Stimulated activated CD8-positive, alpha-beta memory T cell treated with anti-CD3 and anti-CD28 coated beads, Interleukin-12 subunit alpha, Interleukin-12 subunit beta, amount 100 ng/mL, for 24 hours (primary cell): Measurements from ENCODE around the gene RNF220.

ENCODE experiments used
- DNase-seq: peaks from one replicate; pipeline ENCODE4 v3.0.0-alpha.2; 2020; ENCODE audit errors: extremely low read depth

Gene RNF220

DNA sequence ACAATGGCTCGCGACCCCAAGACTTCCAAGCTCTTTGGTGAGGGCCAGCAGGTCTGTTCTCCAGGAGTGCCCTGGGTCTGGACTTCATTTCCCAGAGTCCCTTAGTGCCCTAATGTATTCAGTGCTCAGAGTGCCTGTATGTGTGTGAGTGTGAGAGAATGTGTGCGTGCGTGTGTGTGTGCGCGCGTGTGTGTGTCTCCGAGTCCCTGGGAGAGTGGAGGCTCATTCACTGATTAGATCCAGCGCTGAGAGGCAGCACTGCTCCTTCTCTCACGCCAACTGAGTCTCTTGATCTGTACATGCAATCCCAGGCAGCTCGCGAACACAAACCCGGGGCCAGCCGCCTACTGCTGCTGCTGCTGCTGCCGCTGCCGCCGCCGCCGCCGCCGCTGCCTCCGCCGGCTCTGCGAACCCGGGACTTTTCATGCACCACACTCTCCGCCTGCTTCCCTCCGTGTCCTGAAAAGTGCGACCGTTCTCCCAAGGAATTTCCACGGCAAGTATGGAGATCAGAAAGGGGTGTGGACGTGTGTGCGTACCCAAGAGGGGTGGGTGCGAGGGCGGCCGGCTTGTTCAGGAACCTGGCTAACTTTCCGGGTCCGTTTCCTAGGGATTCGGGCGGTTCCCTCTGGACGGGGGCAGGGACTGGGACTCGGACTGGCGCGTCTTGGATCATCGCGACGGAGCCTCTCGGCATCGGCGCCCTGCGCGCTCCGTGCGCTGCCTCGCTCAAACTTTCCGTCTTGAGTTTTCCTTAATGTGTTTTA lies at the start of gene RNF220:
RNF220 (plus strand) TSS at position 225 of the 767 bp plus-strand sequence.
- DNase-seq, result no peak

DNA sequence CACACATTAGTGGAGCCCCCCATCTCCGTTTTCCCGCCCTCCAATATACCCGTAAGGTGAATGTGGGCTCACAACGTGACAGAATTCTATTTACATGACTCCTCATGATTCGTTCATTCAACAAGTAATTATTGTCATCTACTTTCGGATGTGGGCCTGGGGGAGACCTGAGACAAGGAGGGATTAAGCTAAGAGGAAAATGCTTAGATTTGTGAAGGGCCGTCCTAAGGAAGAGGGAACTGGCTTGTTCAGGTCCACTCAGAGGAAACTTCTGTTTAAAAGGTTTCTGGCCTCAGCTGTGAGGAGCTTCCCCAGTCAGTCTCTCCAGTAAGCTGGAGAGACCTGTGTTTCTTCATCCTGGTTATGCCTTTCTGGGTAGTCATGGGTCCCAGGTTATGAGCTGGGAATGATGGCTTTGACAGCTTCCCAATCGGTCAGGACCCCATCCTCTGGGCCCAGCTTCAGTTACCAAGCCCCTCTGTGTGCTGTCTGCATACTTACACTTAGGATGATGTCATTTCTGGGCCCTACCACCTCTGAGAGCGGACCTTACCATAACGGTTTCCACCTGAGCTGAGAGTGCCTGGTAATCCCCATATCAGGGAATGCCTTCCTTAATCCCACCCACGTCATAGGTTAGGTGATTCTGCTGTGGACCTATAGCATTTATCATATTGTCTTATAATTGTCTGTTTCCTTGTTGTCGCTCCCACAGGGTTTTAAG lies 49.3 kb upstream of the RNF220 start:
- no peak for DNase-seq

DNA sequence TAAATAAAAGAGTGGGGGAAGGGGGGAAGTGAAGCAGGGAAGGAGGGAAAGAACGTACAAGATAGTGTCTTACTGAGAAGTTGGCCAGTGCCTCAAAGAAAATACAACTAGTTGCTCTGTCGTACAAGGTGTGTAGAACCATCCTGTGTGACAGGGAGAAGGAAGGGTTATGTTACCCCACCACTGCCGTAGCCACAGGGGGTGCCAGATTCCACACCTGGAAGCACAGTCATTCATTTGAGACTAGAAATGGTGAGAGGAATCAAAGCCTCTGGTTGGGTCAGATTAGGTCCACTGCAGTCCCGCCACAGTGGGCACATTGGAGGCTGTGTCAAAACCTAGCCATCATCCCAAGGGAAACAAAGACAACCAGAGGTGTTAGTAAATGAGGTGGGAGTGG lies 47.3 kb upstream of the RNF220 start:
- DNase-seq, result no peak

DNA sequence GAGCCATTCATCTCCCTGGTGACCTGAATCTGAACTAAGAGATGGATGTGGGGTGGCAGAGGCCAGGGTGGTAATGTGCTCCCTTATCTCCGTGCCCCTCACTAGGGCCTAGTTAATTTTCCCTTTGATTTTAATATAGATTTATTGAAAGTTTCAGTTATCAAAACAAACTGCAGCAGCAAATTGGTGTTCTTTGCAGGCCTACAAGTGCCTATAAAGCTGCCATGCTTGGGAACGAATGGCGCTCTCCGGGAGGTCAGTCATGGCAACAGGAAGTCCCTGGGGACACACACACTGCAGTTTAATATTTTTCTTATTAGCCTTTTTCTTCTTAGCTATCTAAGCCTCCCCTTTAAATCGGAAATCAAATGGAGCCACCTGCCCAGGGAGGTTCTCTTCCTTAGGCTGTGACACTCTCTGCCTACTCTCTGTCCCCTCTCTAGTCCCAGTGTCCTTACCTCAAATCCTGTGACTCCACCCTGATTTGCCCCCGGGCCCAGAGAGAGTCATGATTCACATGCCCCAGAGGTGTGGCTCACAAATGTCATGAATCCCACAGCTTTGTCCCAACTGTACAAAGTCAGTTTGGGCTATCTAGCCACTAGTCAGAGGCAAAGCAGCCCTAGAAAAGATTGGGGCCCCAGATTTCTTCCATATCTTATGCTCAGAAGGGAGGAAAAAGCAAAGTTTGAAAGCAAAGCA lies 45.7 kb upstream of the RNF220 start:
- no peak for DNase-seq

DNA sequence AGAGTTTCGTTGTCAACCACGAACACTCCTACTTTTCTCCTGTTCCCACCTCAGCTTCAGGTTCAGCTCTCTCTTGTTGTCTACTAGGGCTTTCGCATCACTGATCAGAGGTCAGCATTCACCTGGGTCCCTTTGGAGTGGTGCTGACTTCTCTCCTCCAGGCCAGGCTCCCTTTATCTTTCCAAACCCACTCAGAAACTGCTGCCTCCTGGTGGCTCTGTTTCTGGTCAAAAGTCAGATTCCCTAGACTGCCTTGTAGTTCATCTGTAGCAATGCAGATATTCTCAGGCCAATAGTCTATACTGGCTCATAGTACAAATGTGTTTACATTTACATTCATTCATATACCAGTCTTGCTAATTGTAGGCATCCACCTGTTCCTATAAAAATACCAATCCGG lies 43.6 kb upstream of the RNF220 start:
- no peak for DNase-seq

DNA sequence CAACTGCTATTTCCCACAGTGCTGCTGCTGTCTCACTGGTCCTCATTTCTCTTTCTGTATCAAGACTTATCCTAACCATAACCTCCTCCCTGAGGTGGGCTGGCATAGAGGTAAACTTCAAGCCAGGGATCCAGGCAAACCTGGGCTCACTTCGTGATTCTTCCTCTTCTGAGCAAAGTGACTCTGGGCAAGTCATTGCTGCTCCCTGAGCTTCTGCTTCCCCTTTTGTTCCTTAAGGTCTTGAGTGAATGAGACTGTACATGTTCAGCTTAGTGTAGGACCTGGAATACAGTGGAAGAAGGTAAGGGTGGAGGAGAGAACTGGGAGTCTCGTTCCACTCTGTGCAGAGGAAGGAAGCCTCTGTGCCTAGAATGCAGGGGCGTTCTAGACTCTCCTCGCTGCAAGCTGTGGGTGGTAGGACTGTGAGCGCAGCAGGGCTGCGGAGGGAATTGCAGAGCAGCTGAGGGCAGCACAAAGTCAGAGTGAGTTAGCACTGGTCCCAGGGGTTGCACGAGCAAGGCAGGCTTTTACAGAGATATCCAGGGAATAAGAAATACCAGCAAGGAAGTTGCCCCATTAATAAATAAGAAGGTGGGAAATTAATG lies 38.6 kb upstream of the RNF220 start:
- DNase-seq, result no peak

DNA sequence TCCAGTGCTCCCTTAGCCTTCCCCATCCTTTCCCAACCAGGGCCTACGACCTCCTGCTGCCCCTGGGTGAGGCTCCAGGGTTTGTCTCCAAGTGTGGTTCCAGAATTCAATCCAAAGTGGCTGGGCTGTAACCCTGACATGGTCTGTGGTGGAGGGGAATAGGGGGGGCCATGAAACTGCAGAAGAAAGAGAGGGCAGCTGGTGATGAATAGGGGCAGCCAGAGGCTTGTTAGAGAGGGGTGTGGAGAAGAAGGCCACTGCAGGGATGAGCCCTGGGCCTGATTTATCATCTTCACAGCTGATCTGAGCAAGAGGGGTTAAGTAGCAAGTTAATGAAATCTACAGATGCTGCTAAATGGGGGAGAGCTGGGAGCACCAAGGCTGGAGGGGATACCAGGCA lies 37.1 kb upstream of the RNF220 start:
- DNase-seq, result no peak

DNA sequence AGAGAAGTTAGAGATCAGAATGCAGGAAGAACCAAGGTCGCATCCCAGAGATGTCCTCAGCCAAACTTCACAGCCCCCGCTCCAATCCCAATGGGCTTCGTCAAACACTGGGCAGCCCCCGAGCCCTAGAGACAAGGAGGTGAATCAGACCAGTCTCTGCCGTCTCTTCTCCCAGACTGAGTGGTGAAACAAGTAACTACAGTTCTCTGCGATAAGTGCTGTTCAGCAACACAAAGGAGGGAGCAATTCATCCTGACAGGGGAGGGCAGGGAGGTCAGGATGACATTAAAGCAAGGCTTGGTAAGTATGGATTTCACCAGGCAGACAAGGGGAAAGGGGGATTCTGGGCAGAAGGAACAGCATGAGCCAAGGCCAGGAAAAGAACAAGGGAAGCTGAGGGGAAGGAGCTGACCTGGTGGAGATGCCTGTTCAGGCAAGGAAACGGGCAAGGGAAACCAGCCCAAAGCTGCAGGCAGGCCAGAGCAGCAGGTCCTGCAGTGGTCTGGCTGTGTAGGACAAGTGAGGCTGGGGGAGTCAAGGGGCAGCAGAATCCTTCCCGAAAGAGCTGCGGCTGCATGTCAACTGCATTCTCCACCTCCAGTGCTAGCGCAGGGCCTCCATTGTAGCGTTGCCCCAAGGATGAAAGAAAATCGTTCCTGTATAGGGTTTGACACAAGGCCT lies 36.4 kb upstream of the RNF220 start:
- no peak for DNase-seq

DNA sequence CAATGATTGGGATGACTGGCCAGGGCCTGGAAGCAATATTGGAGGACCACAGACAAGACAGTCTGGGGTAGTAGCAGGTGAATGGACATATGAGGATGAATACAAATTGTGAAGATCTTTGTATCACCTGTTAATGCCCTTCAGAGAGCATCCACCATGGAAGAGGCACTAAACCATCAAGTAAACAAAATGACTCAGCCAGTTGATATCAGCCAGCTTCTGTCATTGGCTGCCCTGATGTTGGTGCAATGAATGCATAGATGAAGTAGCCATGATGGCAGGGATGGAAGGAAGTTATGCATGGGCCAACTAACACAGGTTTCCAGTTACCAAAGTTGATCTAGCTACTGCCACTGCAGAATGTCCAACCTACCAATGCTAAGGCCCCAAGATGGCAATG lies 33.8 kb upstream of the RNF220 start:
- no peak for DNase-seq

DNA sequence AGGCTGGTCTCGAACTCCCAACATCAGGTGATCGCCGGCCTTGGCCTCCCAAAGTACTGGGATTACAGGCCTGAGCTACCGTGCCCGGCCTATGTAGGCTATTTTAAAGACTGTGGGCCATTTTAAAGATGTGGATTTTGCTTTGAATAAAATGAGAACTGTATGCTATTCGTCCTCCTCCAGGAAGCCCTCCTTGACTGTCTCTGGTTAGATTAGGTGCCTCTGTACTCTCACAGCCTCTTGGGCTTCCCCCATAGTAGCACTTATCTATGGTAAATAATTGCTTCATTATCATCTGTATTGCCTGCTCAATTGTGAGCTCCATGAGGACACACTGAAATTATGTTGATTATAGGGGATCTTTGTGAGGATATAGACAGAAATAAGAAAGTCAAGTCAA lies 29.5 kb upstream of the RNF220 start:
- DNase-seq, result no peak

DNA sequence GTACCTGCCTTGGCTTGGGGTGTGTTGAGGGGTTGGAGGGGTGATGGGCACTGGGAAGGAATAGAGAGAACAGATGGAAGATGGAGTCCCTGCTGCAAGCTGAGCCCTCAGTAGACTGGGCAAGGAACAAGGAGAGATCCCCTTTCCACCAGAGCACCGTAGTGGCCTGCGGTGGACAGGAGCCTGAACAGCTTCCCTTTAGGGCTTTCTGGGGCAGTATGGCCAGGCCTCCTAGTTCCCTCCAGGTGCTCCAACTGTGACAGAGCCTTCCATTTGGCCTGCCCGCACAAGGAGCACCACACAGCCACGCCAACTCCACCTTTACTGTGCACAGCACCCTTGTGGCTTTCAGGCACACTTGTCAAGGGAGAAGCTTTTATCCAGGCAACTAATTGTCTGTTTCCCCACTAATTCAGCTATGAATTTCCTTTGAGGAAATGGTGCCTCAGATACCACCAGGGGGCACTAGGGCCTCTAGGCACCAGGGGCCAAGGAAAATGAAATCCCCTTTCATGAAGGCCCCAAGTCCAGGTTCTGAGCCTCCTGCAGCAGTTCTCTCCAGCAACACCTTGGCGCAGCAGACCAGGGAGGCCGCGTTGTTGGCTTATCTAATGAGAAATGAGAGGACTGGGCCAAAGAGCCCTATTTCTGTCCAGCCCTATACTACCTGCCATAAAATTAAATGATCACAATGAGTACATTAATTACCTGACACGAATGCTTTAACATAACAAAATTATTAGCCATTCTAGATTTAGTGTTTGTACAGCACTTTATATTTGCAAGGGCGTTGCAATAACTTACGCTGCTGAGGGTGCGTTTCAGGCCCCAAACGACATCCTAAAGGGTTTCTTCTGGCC lies 26.9 kb upstream of the RNF220 start:
- no peak for DNase-seq

DNA sequence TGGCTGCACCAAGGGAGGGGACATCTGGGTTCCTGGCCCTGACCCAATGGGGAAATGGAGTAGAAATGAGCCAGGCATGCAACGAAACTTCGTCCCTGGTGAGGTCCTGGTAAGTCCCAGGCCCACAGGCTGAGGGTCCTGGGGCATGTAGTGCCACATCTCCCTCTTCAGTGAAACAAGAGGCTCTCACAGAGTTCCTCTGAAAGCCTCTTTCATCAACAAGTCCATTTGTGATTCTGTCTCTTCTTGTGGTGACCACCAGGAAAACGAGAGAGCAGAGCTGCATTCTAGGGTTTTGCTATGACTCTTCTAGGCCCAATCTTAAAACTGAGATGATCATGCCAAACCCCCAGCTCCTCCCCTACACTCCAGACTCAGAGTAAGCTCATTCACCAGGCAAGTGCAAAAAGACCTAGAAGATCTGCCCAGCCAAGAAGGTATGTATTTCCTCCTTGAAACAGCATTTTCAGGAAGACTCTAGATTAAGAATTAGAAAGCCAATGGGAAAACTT lies 24.3 kb upstream of the RNF220 start:
- DNase-seq, result no peak

DNA sequence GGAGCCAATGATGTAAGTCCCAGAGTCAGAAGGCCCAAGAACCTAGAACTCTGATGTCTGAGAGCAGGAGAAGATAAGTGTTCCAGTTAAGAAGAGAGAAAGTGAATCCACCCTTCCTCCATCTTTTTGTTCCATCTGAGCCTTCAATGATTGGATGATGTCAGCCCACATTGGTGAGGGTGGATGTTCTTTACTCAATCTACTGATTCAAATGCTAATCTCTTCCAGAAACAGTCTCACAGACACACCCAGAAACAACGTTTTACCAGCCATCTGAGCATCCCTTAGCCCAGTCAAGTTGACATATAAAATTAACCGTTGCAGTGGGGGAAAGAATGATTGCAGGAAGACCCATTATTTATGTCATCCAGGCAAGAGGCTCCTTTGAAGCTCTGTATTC lies 16.5 kb upstream of the RNF220 start:
- DNase-seq, result no peak

DNA sequence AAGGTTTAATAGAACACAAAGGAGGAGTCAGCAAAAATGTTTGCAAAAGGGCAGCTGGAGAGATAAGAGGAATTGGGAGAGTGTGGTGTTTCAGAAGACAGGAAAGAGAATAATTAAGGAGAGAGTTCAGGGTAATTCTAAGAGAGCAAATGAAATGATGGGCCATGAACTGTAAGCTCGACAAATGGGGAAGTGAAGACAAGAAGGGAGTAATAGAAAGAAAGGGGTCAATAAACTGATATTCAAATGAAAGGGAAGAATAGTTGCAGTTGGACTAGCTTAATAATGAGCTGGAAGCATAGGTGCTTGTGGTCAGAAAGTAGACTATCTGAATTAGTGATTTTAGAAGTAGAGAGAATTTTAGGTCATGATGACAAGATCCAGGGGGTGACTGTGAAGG lies 15.6 kb upstream of the RNF220 start:
- DNase-seq, result no peak

DNA sequence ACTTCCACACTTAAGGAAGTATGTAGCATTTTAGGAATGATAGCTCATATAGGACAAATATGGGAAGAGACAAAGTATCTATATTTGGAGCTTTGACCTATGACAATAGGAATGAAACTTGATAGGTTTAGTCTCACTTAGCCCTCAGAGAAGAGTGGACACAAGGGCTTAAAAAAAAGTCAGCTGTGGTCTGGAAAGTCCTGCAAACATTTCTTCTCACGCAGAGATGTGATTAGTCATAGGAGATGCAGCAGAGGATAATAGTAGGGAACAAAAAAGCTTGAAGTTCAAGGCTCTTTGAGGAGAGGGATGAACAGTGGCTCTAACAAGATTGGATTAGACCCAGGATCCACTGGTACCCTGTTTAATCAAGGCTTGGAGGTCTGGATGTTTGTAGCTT lies 14.8 kb upstream of the RNF220 start:
- DNase-seq, result no peak

DNA sequence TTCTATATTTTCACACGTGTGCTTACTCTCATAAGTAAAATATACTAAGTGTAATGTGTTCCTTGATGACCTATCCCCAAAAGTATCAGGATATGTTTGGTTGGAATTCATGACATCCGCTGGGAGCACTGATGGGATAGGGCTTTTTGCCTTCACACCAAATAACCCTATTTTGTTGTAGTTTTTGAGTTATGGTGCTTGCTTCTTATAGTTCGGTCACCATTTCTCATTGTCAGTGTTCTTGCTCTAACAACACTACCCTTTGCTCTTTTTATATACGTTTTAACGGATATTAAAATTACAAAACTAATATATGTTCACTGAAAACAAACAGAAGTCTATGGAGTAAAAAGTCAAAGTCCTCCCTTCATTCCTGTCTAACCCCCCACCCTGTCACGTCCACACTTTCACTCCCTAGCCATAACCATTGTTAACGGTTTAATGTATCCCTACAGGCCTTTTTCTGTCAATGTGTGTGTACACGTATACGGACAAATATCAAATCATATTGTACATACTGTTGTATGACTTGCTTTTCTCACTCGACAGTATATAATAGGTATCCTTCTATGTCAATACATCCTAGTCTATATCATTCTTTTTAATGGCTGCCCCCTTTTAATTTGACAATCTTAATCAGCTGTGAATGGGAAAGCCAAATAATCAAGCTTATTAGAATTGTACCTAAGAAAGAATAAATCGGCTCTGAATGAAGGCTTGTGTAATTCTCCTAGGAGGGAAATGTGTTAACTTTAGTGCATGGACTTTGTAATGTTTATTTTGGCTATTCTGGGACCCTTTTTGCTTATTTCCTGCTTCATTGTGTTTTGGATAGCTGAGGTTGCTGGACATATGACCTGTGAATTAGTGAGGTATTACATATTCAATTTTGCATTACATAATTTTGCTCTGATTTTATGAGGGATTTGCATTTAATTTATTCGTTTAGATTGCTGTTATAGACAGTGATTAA lies 3.5 kb upstream of the RNF220 start:
- no peak for DNase-seq

DNA sequence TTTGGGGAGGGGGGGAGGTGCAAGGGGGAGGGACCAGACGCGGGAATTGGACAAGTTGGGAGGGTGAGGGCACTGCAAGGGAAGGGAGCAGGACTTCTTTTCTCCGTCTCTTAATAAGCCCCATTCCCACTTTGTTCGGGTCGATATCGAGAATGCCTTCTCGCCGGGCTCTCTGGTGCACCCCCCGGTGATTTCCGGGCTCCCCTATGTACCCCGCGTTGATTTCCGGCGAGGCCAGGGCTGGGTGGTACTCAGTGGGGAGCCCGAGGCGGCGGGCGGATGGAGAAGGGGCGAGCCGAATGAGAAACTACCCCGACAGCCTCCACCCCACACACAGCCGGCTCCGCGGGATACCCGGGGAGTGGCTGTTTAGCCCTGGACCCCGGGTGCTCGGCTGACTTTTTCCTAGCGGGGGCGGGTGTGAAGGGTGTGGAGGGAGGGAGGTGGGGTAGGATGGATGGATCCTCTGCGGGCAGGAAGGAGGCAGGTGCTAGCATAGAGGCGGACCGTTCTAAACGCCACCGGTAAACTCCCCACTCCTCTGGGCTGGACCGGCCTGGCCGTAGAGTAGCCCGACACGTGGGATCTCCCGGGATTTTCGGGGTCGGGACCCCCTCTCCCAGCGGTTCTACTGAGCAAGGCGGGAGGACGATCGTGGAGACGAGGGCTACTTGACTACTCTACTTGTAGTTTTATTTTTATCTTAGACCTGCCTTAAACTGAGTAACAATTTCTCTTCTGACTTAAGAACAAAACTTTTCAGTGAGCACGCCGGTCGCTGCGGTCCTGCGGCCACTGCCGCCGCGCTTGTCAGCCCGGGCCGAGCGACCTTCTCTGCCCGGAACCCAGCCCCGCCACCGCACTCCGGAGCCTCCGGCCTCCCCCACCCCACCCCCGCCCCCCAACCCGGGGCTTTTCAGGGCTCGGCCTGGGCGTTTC lies 1.0 kb downstream of the RNF220 start:
- no peak for DNase-seq

DNA sequence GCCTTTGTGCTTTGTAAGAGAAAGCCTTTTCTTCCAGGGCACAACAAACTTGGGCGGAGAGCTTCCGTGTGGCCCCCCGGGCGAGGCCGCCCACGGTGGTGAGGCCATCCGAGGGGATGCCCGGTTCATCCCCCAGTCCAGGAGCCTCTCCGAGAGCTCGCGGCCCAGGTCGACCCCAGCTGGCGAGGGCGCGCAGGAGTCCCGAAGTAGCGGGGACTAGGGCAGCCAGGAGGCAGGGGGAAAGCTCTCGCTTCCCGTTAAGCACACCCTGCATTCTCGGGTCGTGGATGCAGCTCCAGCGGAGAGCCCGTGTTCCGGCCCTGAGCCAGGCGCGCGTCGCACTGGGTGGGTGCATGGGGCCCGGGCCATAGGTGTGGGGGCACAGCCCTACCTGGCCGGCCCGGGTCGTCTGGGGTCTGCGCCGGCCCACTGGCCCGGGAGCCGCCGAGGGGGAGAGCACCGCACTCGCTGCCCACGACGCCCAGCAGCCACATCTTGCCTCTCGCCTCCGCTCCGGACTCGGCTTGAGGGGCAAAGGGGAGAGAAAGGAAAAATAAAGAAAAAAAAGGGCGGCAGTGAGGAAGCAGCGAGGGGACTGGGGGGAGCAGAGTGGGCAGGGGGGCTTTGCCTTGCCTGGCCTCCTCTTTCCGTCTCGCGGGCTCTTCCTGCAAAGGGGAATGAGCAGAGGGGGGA lies 1.8 kb downstream of the RNF220 start:
- DNase-seq, result no peak
